OCI-LY1 (cell line): ENCODE data around the gene EML1.

ENCODE experiments used
- H2AFZ ChIP-seq: fragments of 200-600 bp; sonication (generic), shearing (Covaris generic); 2 replicates; pipeline ENCODE4 v1.6.0; 2014; ENCODE audit warnings: antibody characterized with exemption, mild to moderate bottlenecking, low read length
- H3F3A ChIP-seq: fragments of 200-600 bp; sonication (generic), shearing (Covaris generic); 2 replicates; pipeline ENCODE4 v1.6.0; 2014; ENCODE audit warnings: mild to moderate bottlenecking, antibody characterized with exemption, low read length, moderate library complexity; ENCODE audit not compliant: insufficient read depth
- H3K27ac ChIP-seq: fragments of 200-600 bp; sonication (generic); 2 replicates; pipeline ENCODE4 v1.5.1; 2014; ENCODE audit warnings: low read length, mixed run types, mild to moderate bottlenecking, low read depth; ENCODE audit not compliant: poor library complexity, severe bottlenecking
- H3K27me3 ChIP-seq: fragments of 200-600 bp; sonication (generic); 2 replicates; pipeline ENCODE4 v1.6.0; 2014; ENCODE audit warnings: antibody characterized with exemption, mild to moderate bottlenecking, low read length, moderate library complexity; ENCODE audit not compliant: insufficient read depth
- H3K36me3 ChIP-seq: fragments of 200-600 bp; sonication (generic); 2 replicates; pipeline ENCODE4 v1.6.1; 2014; ENCODE audit warnings: mild to moderate bottlenecking, antibody characterized with exemption, low read length, moderate library complexity, mixed read lengths; ENCODE audit not compliant: insufficient read depth
- H3K4me1 ChIP-seq: fragments of 200-600 bp; sonication (generic); 2 replicates; pipeline ENCODE4 v1.5.1; 2014; ENCODE audit warnings: mild to moderate bottlenecking, low read length, moderate library complexity; ENCODE audit not compliant: insufficient read depth, severe bottlenecking
- H3K4me2 ChIP-seq: fragments of 200-600 bp; sonication (generic), shearing (Covaris generic); 2 replicates; pipeline ENCODE4 v1.6.1; 2014; ENCODE audit warnings: low read length
- H3K4me3 ChIP-seq: fragments of 200-600 bp; sonication (generic); 2 replicates; pipeline ENCODE4 v1.5.1; 2014; ENCODE audit warnings: low read length, low read depth, mild to moderate bottlenecking, mixed read lengths; ENCODE audit not compliant: poor library complexity, severe bottlenecking
- H3K79me2 ChIP-seq: fragments of 200-600 bp; shearing (Covaris generic); 2 replicates; pipeline ENCODE4 v1.6.1; 2016; ENCODE audit warnings: mixed run types, low read length, mixed read lengths; ENCODE audit not compliant: insufficient read depth
- H3K9ac ChIP-seq: fragments of 200-600 bp; sonication (generic), shearing (Covaris generic); 2 replicates; pipeline ENCODE4 v1.6.1; 2014; ENCODE audit warnings: mild to moderate bottlenecking, low read length, mixed read lengths
- H3K9me2 ChIP-seq: fragments of 200-600 bp; sonication (generic), shearing (Covaris generic); 2 replicates; pipeline ENCODE4 v1.6.1; 2014; ENCODE audit warnings: low read depth, mild to moderate bottlenecking, low read length, mixed read lengths
- H3K9me3 ChIP-seq: fragments of 200-600 bp; shearing (Covaris generic); 2 replicates; pipeline ENCODE4 v1.6.1; 2014; ENCODE audit warnings: low read length, mixed read lengths
- H4K20me1 ChIP-seq: fragments of 200-600 bp; sonication (generic), shearing (Covaris generic); 2 replicates; pipeline ENCODE4 v1.6.0; 2016; ENCODE audit warnings: mild to moderate bottlenecking, low read length; ENCODE audit not compliant: insufficient read depth
- CTCF ChIP-seq: fragments of 200-600 bp; sonication (generic), shearing (Covaris generic); IDR thresholded peaks from 2 replicates; pipeline ENCODE4 v1.5.1; 2017; ENCODE audit warnings: mild to moderate bottlenecking, antibody characterized with exemption, low read length, moderate library complexity, mixed read lengths
- EZH2 ChIP-seq: fragments of 200-600 bp; sonication (generic), shearing (Covaris generic); IDR thresholded peaks from 2 replicates; pipeline ENCODE4 v1.8.0; 2017; ENCODE audit warnings: borderline replicate concordance, mixed run types, mild to moderate bottlenecking, antibody characterized with exemption, low read length, moderate library complexity, mixed read lengths

The EML1 gene

GRCh38 chr14:99907761-99908652 is 114.8 kb downstream of the EML1 start:
- no peaks in the 10 kb centered on the region for H3K36me3 ChIP-seq

GRCh38 chr14:99908653-99909250 is 115.5 kb downstream of the EML1 start:
- H3K9ac ChIP-seq, result no peak overlapping the region
- no peak overlapping the region for H3K4me3 ChIP-seq
- H3K27me3 ChIP-seq, result 0 out of 2 replicates have a peak, but pooled peaks cover 8% of the 10 kb centered on the region
- no peak for TF ChIP-seq EZH2
- no peak for TF ChIP-seq CTCF
- H2AFZ ChIP-seq, result no peak overlapping the region
- H3K79me2 ChIP-seq, result no peaks in the 10 kb centered on the region
- no peaks in the 10 kb centered on the region for H3K4me1 ChIP-seq
- no peak overlapping the region for H3K27ac ChIP-seq
- H3K4me2 ChIP-seq, result no peak overlapping the region
- no peaks in the 10 kb centered on the region for H3K36me3 ChIP-seq
- no peaks in the 10 kb centered on the region for H4K20me1 ChIP-seq
- H3K9me3 ChIP-seq, result no peaks in the 10 kb centered on the region
- no peaks in the 10 kb centered on the region for H3F3A ChIP-seq
- H3K9me2 ChIP-seq, result no peaks in the 10 kb centered on the region

More at GRCh38 chr14:99907761-99908652, 114.8 kb downstream of the EML1 start:
- no peak overlapping the region for H2AFZ ChIP-seq
- no peaks in the 10 kb centered on the region for H4K20me1 ChIP-seq
- no peak overlapping the region for H3K27ac ChIP-seq
- 0 out of 2 replicates have a peak, but pooled peaks cover 8% of the 10 kb centered on the region for H3K27me3 ChIP-seq
- no peaks in the 10 kb centered on the region for H3K4me1 ChIP-seq
- H3K9me2 ChIP-seq, result no peaks in the 10 kb centered on the region
- H3F3A ChIP-seq, result no peaks in the 10 kb centered on the region
- no peak overlapping the region for H3K9ac ChIP-seq
- H3K79me2 ChIP-seq, result no peaks in the 10 kb centered on the region
- TF ChIP-seq EZH2 (no peak), CTCF (no peak)
- H3K9me3 ChIP-seq, result 0 out of 2 replicates have a peak, but pooled peaks cover 3% of the 10 kb centered on the region
- no peak overlapping the region for H3K4me3 ChIP-seq
- H3K4me2 ChIP-seq, result no peak overlapping the region

GRCh38 chr14:99909513-99910064 is 116.4 kb downstream of the EML1 start:
- Histone ChIP-seq H3F3A (no peaks in the 10 kb centered on the region), H3K36me3 (no peaks in the 10 kb centered on the region), H3K79me2 (no peaks in the 10 kb centered on the region), H3K4me1 (no peaks in the 10 kb centered on the region), H2AFZ (no peak overlapping the region), H3K9me2 (no peaks in the 10 kb centered on the region), H4K20me1 (no peaks in the 10 kb centered on the region), H3K27me3 (0 out of 2 replicates have a peak, but pooled peaks cover 8% of the 10 kb centered on the region), H3K4me3 (no peak overlapping the region), H3K9ac (no peak overlapping the region), H3K27ac (no peak overlapping the region), H3K4me2 (no peak overlapping the region), H3K9me3 (no peaks in the 10 kb centered on the region)
- no peak for TF ChIP-seq EZH2
- TF ChIP-seq CTCF, result no peak
